Muscle of back (tissue), 11 donors: ENCODE results near the gene IFIH1. TPM values are rescaled to one million over a fixed set of nuclear protein-coding genes. Genes with fewer than 3 reads are reported as not detected.

Experiments
- DNase-seq, 3 donors: peaks; one replicate each; pipeline versions ENCODE4 v3.0.0 to v3.0.0-alpha.2; 2013
- polyA plus RNA-seq, 10 donors: library from polyadenylated mRNA; unstranded; fragments of 120-200 nt; gene quantifications; one replicate each; pipeline ENCODE4 v1.2.1, GENCODE V29; 2013; ENCODE audit not compliant: insufficient read length in 10 of 10

IFIH1 gene
- polyA plus RNA-seq, 10 donors: 2.2 to 4.3 (median 3.1) TPM

GRCh38 chr2:162315938-162316337, 2.5 kb downstream of the IFIH1 start:
- DNase-seq: no peak

- no peak for DNase-seq
Measured at GRCh38 chr2:162312853-162313252, 5.6 kb downstream of the IFIH1 start.

GRCh38 chr2:162308747-162309503, 9.6 kb downstream of the IFIH1 start:
- no peak for DNase-seq

GRCh38 chr2:162305901-162306300, 12.6 kb downstream of the IFIH1 start:
- DNase-seq: no peak

- DNase-seq: no peak
Measured at GRCh38 chr2:162301877-162302276, 16.6 kb downstream of the IFIH1 start.

- DNase-seq: peak; percentile 62 to 80 (median 72)
Measured at GRCh38 chr2:162301151-162301804, 17.2 kb downstream of the IFIH1 start.

- DNase-seq: no peak
Measured at GRCh38 chr2:162300266-162300665, 18.2 kb downstream of the IFIH1 start.

GRCh38 chr2:162298669-162299335, 19.7 kb downstream of the IFIH1 start:
- DNase-seq: no peak

GRCh38 chr2:162297925-162298552, 20.4 kb downstream of the IFIH1 start:
- peak; percentile 84 to 89 (median 85) for DNase-seq

- no peak for DNase-seq
Measured at GRCh38 chr2:162295009-162295408, 23.5 kb downstream of the IFIH1 start.

- no peak for DNase-seq
Measured at GRCh38 chr2:162293122-162293786, 25.2 kb downstream of the IFIH1 start.

GRCh38 chr2:162291748-162292147, 26.7 kb downstream of the IFIH1 start:
- DNase-seq: no peak

- no peak for DNase-seq
Measured at GRCh38 chr2:162282765-162283425, 35.6 kb downstream of the IFIH1 start.

GRCh38 chr2:162280654-162281053, 37.8 kb downstream of the IFIH1 start:
- DNase-seq: no peak

- no peak for DNase-seq
Measured at GRCh38 chr2:162277381-162277780, 41.1 kb downstream of the IFIH1 start.

GRCh38 chr2:162267996-162268395, 50.5 kb downstream of the IFIH1 start:
- peak in 1 of 3 donors; percentile 45 for DNase-seq

GRCh38 chr2:162267496-162267895, 51.0 kb downstream of the IFIH1 start:
- DNase-seq: peak in 1 of 3 donors; percentile 37

GRCh38 chr2:162266460-162266760, 52.1 kb downstream of the IFIH1 start:
- peak; percentile 68 to 92 (median 79) for DNase-seq

- peak in 1 of 3 donors; percentile 70 for DNase-seq
Measured at GRCh38 chr2:162265666-162266459, 52.6 kb downstream of the IFIH1 start.
